Esophagus squamous epithelium (tissue), 5 donors: ENCODE measurements around the gene GSAP. TPM values are rescaled to one million over a fixed set of nuclear protein-coding genes. Genes with fewer than 3 reads are reported as not detected.

Source experiments
- DNase-seq: peaks from one replicate; lab custom pipeline; 2025; lab: John Stamatoyannopoulos, UW
- H3K27ac ChIP-seq, 4 donors: fragments of 200-600 bp; sonication (generic); one replicate each; pipeline ENCODE4 v1.5.1; 2016 to 2019; ENCODE audit warnings: mild to moderate bottlenecking in 1 of 4
- H3K27me3 ChIP-seq, 4 donors: fragments of 200-600 bp; sonication (generic); 1 replicate in 3 of 4; 2 replicates in 1 of 4; pipeline versions ENCODE4 v1.5.1 to v1.6.0; 2017 to 2021; ENCODE audit warnings: antibody characterized with exemption in 1 of 4
- H3K36me3 ChIP-seq, 3 donors: fragments of 200-600 bp; sonication (generic); one replicate each; pipeline ENCODE4 v1.5.1; 2016 to 2019
- H3K4me1 ChIP-seq, 3 donors: fragments of 200-600 bp; sonication (generic); one replicate each; pipeline ENCODE4 v1.5.1; 2017 to 2019
- H3K4me3 ChIP-seq, 4 donors: fragments of 200-600 bp; sonication (generic); 1 replicate in 3 of 4; 2 replicates in 1 of 4; pipeline ENCODE4 v1.5.1; 2016 to 2019; ENCODE audit warnings: mild to moderate bottlenecking in 2 of 4, moderate library complexity in 1 of 4
- H3K9me3 ChIP-seq, 3 donors: fragments of 200-600 bp; sonication (generic); one replicate each; pipeline ENCODE4 v1.5.1; 2016 to 2019
- POLR2A ChIP-seq, 4 donors: fragments of 450-650 bp; IDR thresholded peaks; one replicate each; pipeline ENCODE4 v1.6.1; 2017; ENCODE audit warnings: antibody characterized with exemption in 4 of 4, mild to moderate bottlenecking in 4 of 4, moderate library complexity in 3 of 4
- WGBS, 2 donors: methylation state at CpG; one replicate each; pipeline ENCODE4 v1.1.5; 2018; 5-methylcytosine and 5-hydroxymethylcytosine counted together
- intact Hi-C: fragments of 100-400 bp; cut with DNase I; formaldehyde crosslinking; loops from one replicate; pipeline ENCODE4 v1.15.0; 2022
- total RNA-seq, 4 donors: library from RNA; depleted of rRNA; stranded (reverse); fragments of >200 nt; gene quantifications; one replicate each; pipeline ENCODE4 v1.1.0, GENCODE V29; 2016
- TF ChIP-seq, protein P1 (sequence below), 6 experiments: fragments of 450-650 bp in 4 of 6; fragments of 200-600 bp in 2 of 6; sonication (generic) in 2 of 6; IDR thresholded peaks; one replicate each; pipeline ENCODE4 v1.5.1; 2016 to 2019; ENCODE audit warnings: antibody characterized with exemption in 6 of 6, mild to moderate bottlenecking in 4 of 6, moderate library complexity in 4 of 6
- donor health status: DM: yes; HTN: yes; CAD: no.

The GSAP gene
- total RNA-seq, 4 donors from 2014 or later: 5.7 to 22.5 (median 10.8) TPM

DNA sequence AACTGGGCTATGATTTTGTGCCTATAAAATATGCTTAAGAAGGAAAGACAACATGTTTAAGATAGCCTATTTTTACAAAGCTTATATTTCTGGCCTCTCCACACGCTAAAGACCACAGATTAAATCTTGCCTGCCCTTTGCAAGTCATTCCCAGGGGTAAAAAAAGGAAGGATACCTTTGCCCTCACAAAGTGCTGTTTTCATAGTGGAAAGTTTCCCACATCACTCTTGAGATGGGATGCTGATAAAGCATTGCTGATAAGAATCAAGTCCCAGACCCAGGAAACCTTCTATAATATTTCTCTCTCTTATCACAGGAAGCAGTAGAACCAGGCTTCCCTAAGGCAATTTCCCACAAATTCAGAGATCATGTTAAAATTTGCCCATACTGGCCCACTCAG lies 56.5 kb downstream of the GSAP start:
- no peaks in the 10 kb centered on the region for H3K27me3 ChIP-seq
- 75% methylated on average over 1 of the region's 1 CpG for WGBS, 2 donors
- no peak overlapping the region for H3K27ac ChIP-seq

DNA sequence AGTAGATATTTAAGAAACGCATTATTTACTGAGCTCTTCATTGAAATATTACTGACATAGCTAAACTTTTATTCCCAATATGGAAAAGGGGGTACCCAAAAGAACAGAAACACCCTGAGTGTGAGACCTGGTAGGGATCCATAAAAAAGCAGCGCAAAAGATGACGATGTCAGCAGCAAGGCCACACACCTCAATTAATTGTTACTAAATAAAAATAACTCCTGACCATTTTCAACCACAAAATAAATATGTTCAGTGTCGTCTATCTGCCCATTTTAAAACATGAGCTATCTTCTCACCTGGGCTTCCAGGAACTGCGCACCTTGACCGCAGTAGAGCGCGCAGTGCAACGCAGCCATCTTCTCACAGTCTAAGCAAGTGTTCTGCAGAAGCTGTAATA lies 61.2 kb downstream of the GSAP start:
- Histone ChIP-seq H3K9me3 (no peaks in the 10 kb centered on the region), H3K27ac (no peak overlapping the region), H3K27me3 (no peaks in the 10 kb centered on the region), H3K4me1 (peaks cover 0 to 13% (median 0%) of the 10 kb centered on the region in 3 donors), H3K4me3 (no peak overlapping the region), H3K36me3 (peaks cover 0 to 20% (median 0%) of the 10 kb centered on the region in 3 donors)
- intact Hi-C loops: no loop called here
- DNase-seq: no peak
- TF ChIP-seq, protein P1, sequence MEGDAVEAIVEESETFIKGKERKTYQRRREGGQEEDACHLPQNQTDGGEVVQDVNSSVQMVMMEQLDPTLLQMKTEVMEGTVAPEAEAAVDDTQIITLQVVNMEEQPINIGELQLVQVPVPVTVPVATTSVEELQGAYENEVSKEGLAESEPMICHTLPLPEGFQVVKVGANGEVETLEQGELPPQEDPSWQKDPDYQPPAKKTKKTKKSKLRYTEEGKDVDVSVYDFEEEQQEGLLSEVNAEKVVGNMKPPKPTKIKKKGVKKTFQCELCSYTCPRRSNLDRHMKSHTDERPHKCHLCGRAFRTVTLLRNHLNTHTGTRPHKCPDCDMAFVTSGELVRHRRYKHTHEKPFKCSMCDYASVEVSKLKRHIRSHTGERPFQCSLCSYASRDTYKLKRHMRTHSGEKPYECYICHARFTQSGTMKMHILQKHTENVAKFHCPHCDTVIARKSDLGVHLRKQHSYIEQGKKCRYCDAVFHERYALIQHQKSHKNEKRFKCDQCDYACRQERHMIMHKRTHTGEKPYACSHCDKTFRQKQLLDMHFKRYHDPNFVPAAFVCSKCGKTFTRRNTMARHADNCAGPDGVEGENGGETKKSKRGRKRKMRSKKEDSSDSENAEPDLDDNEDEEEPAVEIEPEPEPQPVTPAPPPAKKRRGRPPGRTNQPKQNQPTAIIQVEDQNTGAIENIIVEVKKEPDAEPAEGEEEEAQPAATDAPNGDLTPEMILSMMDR (IDR thresholded peaks at IDR 0.05): no peak
- no peak for TF ChIP-seq POLR2A (IDR thresholded peaks at IDR 0.05)
- 84 to 86% methylated on average over 9 of the region's 9 CpGs for WGBS, 2 donors

More for the DNA sequence above, 56.5 kb downstream of the GSAP start:
- DNase-seq: no peak
- Histone ChIP-seq H3K9me3 (no peaks in the 10 kb centered on the region), H3K4me1 (no peaks in the 10 kb centered on the region), H3K36me3 (peaks cover 0 to 6% (median 0%) of the 10 kb centered on the region in 3 donors), H3K4me3 (no peak overlapping the region)
- intact Hi-C loops: no loop called here
- TF ChIP-seq, protein P1 (IDR thresholded peaks at IDR 0.05): no peak
- no peak for TF ChIP-seq POLR2A (IDR thresholded peaks at IDR 0.05)

DNA sequence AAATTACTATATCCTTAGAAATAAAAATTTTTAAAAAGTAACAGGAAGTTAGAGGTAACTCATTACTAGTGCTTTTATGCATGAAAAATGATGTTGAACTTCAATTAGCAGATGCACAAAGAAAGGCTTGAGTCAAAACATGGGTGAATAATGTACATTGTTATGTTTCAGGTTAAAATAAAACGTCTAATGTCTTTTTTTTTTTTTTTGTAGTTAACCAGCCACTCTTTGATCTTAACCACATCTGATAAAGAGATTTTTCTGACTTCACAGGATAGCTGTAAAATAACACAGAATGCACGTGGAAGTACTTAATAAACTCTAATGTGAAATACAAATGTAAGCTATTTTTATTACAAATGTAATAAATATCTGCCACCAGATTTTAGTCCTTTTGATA lies 61.7 kb downstream of the GSAP start:
- intact Hi-C loops: no loop called here

DNA sequence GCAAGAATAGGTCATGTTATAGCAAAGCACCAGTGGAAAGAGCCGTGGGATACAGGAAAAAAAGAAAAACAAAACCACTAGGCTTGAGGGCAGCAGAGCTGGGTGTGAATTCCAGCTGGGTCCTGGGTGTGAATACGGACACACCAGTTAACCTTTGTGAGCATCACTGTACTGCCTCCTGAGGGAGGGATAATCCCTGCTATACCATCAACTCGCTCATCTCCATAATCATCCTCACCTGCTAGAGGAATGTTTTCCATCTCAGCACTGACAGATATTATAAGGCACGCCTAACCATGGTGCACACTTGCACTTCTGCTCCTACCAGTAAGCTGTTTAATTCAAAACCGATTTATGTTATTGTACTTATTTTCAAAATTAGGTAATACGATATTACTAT lies 62.2 kb downstream of the GSAP start:
- Histone ChIP-seq H3K4me1 (peaks cover 0 to 14% (median 0%) of the 10 kb centered on the region in 3 donors), H3K27me3 (no peaks in the 10 kb centered on the region), H3K9me3 (no peaks in the 10 kb centered on the region), H3K4me3 (no peak overlapping the region), H3K36me3 (peaks cover 0 to 20% (median 0%) of the 10 kb centered on the region in 3 donors), H3K27ac (no peak overlapping the region)
- no peak for DNase-seq
- intact Hi-C loops: no loop called here
- 65 to 67% methylated on average over 6 of the region's 6 CpGs for WGBS, 2 donors
- no peak for TF ChIP-seq POLR2A (IDR thresholded peaks at IDR 0.05)
- TF ChIP-seq, protein P1 (IDR thresholded peaks at IDR 0.05): no peak

More for the DNA sequence above, 61.7 kb downstream of the GSAP start:
- Histone ChIP-seq H3K4me3 (no peak overlapping the region), H3K9me3 (no peaks in the 10 kb centered on the region), H3K27ac (no peak overlapping the region), H3K27me3 (no peaks in the 10 kb centered on the region), H3K36me3 (peaks cover 0 to 20% (median 0%) of the 10 kb centered on the region in 3 donors), H3K4me1 (peaks cover 0 to 13% (median 0%) of the 10 kb centered on the region in 3 donors)
- no peak for DNase-seq
- no peak for TF ChIP-seq POLR2A (IDR thresholded peaks at IDR 0.05)
- TF ChIP-seq, protein P1 (IDR thresholded peaks at IDR 0.05): no peak
- WGBS, 2 donors: 52 to 55% methylated on average over 2 of the region's 2 CpGs

DNA sequence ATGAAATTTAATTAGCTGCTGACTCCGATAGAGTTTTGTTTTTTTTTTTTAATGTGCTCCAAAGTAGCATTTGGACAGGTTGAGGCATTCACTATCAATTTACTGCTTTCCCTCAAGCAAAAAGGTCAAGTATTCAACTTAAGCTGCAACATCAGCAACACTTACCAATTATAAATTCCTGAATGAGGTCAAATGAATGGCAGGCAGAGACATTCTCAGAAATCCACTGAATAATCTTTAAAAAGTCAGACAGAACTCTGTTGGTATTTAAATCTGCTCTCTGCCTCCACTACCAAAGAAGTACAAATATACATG lies 62.8 kb downstream of the GSAP start:
- intact Hi-C loops: no loop called here
- no peaks in the 10 kb centered on the region for H3K9me3 ChIP-seq
- peaks cover 0 to 19% (median 0%) of the 10 kb centered on the region in 3 donors for H3K4me1 ChIP-seq
- no peaks in the 10 kb centered on the region for H3K27me3 ChIP-seq
- no peak overlapping the region for H3K27ac ChIP-seq
- TF ChIP-seq, protein P1 (IDR thresholded peaks at IDR 0.05): no peak
- no peak for TF ChIP-seq POLR2A (IDR thresholded peaks at IDR 0.05)
- H3K4me3 ChIP-seq: no peak overlapping the region
- no peak for DNase-seq
- H3K36me3 ChIP-seq: peaks cover 0 to 20% (median 0%) of the 10 kb centered on the region in 3 donors
- WGBS, 2 donors: 50 to 52% methylated on average over 1 of the region's 1 CpG
